ENCODE data around the gene ERICH6.

ERICH6 gene

DNA sequence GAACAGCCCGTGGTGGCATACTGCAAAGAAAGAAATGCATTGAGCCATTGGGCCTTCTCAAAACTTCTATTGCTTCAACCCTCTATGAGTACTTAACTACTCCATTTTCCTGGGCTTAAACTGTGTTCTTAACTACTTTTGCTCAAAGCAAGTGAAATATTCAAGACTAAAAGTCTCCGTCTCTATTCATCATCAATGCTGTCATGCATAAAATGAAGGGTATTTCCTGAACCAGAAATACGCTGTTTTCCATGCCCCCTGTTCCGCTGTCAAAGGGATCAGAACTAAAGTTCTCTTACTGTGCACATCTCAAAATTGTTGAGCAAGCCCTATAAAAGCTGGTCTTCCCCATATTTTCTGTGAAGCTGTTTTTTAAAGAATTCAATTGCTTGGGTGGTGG, 39.0 kb upstream of the ERICH6 start:
- Histone ChIP-seq H3K9me3 (ENCODE audit: control insufficient read depth, insufficient read depth, low read length) (no peaks in the 10 kb centered on the region), H3K27ac (ENCODE audit: low read depth, low read length) (no peak overlapping the region), H3K9ac (ENCODE audit: low read depth, low read length) (no peak overlapping the region), H3K4me3 (ENCODE audit: low read depth, low read length) (no peak overlapping the region), H3K36me3 (ENCODE audit: control insufficient read depth, insufficient read depth, low read length) (peaks cover 6% of the 10 kb centered on the region), H3K27me3 (ENCODE audit: control insufficient read depth, insufficient read depth, low read length) (no peaks in the 10 kb centered on the region), H3K4me1 (ENCODE audit: control insufficient read depth, insufficient read depth, low read length) (no peaks in the 10 kb centered on the region; the same call in 1 of the 2 replicates)

DNA sequence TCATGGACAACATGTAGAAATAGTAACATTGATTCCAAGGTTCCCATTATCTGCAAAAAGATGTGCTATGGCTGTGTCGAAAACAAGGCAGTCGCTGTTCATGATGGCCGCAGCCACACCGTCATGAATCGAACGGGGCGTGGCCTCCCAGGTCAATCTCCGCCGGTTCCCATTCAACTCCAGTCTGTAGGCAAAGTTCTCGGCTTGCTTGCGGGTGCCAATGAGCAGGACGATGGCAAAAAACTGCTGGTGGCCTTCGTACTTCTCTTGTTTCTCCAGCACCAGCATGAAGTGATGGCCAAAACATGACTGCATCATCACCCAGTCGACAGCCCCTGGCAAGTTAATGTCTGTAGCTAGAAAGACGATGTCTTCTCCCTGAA, 38.4 kb upstream of the ERICH6 start:
- Histone ChIP-seq H3K4me3 (ENCODE audit: low read depth, low read length) (no peak overlapping the region), H3K9me3 (ENCODE audit: control insufficient read depth, insufficient read depth, low read length) (no peaks in the 10 kb centered on the region), H3K27ac (ENCODE audit: low read depth, low read length) (no peak overlapping the region), H3K4me1 (ENCODE audit: control insufficient read depth, insufficient read depth, low read length) (no peaks in the 10 kb centered on the region; the same call in 1 of the 2 replicates), H3K36me3 (ENCODE audit: control insufficient read depth, insufficient read depth, low read length) (peaks cover 6% of the 10 kb centered on the region), H3K9ac (ENCODE audit: low read depth, low read length) (no peak overlapping the region), H3K27me3 (ENCODE audit: control insufficient read depth, insufficient read depth, low read length) (no peaks in the 10 kb centered on the region)

DNA sequence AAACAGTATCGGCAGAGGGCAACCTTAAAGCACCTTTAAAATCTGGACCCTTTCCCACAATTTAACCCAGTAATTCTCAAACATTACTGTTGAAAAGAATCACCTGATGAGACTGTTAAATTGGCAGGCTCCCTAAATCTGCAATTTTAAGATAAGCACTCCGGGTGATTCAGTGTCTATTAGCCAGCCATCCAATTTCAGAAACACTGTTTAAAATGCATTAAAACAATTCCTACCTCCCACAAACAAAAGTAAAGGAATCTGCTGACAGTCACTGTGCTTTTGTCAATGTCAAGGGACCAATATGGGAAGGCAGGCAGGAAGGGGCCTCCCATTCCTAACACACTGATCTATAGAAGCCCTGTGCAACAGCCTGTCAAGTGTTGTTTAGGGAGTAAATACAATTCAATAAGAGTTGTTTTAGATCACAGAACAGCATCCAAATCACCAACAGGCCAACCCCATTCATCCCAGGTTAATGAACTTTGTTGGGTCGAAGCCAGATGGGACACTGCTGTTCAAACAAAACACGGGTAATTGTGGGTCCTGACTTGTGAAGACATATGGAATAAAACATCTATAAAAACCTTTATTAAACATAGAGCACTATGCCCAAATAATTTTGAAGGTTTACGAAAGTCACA, 37.9 kb upstream of the ERICH6 start:
- Histone ChIP-seq H3K9me3 (ENCODE audit: control insufficient read depth, insufficient read depth, low read length) (no peaks in the 10 kb centered on the region), H3K9ac (ENCODE audit: low read depth, low read length) (no peak overlapping the region), H3K36me3 (ENCODE audit: control insufficient read depth, insufficient read depth, low read length) (peaks cover 6% of the 10 kb centered on the region), H3K27ac (ENCODE audit: low read depth, low read length) (no peak overlapping the region), H3K27me3 (ENCODE audit: control insufficient read depth, insufficient read depth, low read length) (no peaks in the 10 kb centered on the region), H3K4me1 (ENCODE audit: control insufficient read depth, insufficient read depth, low read length) (peaks cover 2% of the 10 kb centered on the region; the same call in 1 of the 2 replicates), H3K4me3 (ENCODE audit: low read depth, low read length) (no peak overlapping the region)

DNA sequence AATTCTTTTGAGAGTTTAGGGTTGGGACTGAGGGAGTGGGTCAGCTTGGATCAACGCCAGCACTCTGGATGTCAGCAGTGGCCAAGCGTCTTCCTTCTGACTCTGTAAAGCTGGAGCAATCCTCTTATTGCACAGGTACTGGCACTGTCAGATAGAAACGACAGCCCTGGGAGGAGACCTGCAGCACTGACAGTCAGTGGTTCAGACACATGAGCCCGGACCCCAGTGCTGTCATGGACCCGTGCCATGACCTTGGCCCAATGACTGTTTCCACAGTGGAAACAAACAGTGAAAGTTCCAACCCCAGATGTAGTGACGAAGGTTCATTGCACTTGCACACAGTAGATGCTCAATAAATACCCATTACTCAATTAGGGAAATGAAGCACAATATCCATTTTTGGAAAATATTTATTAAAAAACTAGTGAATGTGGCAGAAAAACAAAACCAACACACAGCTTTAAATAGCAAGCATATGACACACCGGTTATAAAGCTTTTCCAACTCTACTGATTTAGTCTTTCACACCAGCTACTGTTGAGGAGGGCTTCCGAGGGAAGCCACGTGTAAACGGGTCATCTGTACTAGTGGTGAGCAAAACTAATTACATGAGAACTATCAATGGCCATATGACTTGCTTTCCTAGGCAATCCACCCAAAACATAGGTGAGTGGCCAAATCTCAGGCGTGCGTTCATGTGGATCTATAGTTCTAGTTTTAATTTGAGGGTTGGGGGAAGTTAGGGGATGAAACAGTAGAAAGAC, 37.2 kb upstream of the ERICH6 start:
- Histone ChIP-seq H3K9me3 (ENCODE audit: control insufficient read depth, insufficient read depth, low read length) (no peaks in the 10 kb centered on the region), H3K4me1 (ENCODE audit: control insufficient read depth, insufficient read depth, low read length) (peaks cover 9% of the 10 kb centered on the region), H3K4me3 (ENCODE audit: low read depth, low read length) (no peak overlapping the region), H3K36me3 (ENCODE audit: control insufficient read depth, insufficient read depth, low read length) (peaks cover 6% of the 10 kb centered on the region), H3K27me3 (ENCODE audit: control insufficient read depth, insufficient read depth, low read length) (no peaks in the 10 kb centered on the region), H3K27ac (ENCODE audit: low read depth, low read length) (no peak overlapping the region), H3K9ac (ENCODE audit: low read depth, low read length) (no peak overlapping the region)

DNA sequence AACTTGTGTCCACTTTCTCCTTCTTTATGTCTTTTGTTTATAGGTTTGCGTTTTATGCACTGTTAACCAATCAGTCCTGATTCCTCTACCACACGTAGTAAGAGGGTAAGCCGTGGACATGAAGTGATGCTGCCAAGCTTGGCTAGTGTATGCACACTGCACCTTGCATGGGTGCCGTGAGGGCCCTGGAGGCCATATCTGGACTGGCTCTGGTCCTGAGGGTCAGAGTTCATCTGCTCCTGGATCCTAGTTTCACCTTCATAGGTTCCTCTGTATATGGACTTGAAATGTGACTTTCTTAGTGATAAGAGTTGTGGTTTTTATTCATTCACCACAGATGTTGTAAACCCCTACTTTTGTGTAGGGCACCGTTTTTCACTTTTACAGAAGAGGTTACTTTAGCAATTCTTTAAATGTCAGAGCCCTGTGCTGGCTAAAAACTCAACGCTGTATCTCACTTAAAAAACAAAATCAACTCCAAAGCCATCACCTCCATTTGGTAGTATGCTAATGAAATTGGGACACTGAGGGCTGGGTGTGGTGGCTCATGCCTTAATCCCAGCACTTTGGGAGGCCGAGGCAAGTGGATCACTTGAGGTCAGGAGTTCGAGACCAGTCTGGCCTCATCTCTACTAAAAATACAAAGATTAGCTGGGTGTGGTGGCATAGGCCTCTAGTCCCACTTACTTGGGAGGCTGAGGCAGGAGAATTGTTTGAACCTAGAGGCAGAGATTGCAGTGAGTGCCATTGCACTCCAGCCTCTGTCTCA, 36.3 kb upstream of the ERICH6 start:
- Histone ChIP-seq H3K4me3 (ENCODE audit: low read depth, low read length) (no peak overlapping the region), H3K36me3 (ENCODE audit: control insufficient read depth, insufficient read depth, low read length) (peaks cover 6% of the 10 kb centered on the region), H3K27ac (ENCODE audit: low read depth, low read length) (no peak overlapping the region), H3K4me1 (ENCODE audit: control insufficient read depth, insufficient read depth, low read length) (peaks cover 13% of the 10 kb centered on the region), H3K27me3 (ENCODE audit: control insufficient read depth, insufficient read depth, low read length) (no peaks in the 10 kb centered on the region), H3K9ac (ENCODE audit: low read depth, low read length) (no peak overlapping the region), H3K9me3 (ENCODE audit: control insufficient read depth, insufficient read depth, low read length) (no peaks in the 10 kb centered on the region)

DNA sequence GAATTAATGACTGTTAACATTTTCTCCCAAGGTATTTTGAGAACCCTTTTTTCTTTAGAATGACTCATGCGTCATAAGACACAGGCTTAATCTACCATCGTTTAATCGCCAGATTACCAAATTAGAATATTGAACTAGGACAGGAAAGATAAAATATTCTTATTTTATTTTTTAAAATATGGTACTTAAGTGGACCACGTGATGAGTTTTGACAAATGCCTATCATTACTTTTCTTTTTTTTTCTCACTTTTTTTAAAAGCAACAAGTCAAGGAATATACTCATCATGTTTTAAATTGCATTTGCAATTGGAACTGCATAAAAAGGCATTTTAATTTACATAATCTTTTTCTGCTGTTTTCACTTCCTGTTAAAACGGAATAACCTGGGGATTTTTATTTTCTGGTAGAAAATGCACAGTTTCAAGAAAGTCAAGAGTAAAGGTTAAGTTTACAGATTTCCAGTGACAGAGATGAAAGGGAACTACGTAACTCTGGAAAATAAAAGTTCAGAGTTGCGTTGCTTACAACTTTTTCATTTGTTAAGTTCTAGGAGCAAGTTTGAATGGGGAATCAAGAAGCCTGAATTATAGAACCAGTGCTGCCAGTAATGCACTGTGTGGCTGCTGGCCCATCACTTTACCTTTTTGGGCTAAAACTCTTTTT, 35.6 kb upstream of the ERICH6 start:
- Histone ChIP-seq H3K9ac (ENCODE audit: low read depth, low read length) (no peak overlapping the region), H3K4me3 (ENCODE audit: low read depth, low read length) (no peak overlapping the region), H3K9me3 (ENCODE audit: control insufficient read depth, insufficient read depth, low read length) (no peaks in the 10 kb centered on the region), H3K4me1 (ENCODE audit: control insufficient read depth, insufficient read depth, low read length) (peaks cover 13% of the 10 kb centered on the region), H3K27me3 (ENCODE audit: control insufficient read depth, insufficient read depth, low read length) (no peaks in the 10 kb centered on the region), H3K27ac (ENCODE audit: low read depth, low read length) (no peak overlapping the region), H3K36me3 (ENCODE audit: control insufficient read depth, insufficient read depth, low read length) (peaks cover 6% of the 10 kb centered on the region)

DNA sequence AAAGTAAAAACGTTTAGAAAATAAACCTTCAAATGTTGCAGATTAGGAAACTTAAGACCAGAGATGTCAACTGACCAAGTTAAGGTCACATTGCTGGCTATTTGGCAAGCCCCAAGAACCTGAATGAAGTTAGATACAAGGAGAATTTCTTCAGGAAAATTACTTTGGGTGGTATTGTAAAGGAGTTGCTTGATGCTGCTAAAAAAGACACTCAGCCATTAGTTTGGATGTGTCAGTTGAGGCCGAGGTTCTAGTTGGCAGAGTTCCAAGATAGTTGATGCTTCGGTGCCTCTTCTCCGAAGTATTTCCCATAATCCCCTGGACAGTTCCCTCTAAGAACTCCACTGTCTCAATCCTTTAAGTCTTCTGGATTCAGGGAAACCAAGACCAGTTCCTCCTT, 35.0 kb upstream of the ERICH6 start:
- Histone ChIP-seq H3K9me3 (ENCODE audit: control insufficient read depth, insufficient read depth, low read length) (no peaks in the 10 kb centered on the region), H3K9ac (ENCODE audit: low read depth, low read length) (no peak overlapping the region), H3K36me3 (ENCODE audit: control insufficient read depth, insufficient read depth, low read length) (peaks cover 6% of the 10 kb centered on the region), H3K4me3 (ENCODE audit: low read depth, low read length) (no peak overlapping the region), H3K27ac (ENCODE audit: low read depth, low read length) (peak overlapping the region; percentile 81), H3K4me1 (ENCODE audit: control insufficient read depth, insufficient read depth, low read length) (peaks cover 13% of the 10 kb centered on the region), H3K27me3 (ENCODE audit: control insufficient read depth, insufficient read depth, low read length) (no peaks in the 10 kb centered on the region)

DNA sequence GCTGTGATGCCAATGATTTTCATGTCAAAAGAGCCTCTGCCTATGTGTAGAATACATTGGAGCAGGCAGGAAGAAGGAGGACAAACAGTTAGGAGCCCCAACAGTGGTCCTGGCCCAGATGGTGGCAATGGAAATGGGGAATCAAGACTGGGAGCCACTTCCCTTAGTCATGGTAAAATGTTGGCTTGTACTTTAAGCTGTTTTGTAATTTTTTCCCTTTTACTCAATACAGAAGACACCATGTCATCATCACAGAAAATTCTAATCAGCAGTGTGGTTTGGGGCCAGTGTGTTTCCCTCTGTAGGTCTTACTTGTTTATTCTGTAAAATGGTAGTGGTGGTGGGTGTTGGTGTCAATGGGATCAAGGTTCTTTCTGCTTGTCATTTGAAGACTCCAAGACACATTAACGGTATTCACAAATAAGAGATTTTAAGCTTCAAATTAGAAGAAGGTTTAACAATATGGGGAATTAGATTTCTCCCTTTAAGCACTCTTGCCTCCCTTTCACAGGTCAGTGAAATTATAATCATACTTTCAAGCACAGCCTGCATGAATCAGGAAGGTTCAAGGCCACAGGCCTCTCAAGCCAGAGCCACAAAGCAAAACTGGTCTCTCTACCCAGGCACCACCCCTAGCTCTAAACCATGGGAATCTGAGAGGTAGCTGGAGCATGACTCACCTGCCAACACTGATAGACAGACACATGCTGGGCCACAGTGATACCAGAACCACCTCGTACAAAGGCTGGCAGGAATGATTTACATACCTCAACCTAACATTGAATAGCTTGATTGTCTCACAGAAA, 34.4 kb upstream of the ERICH6 start:
- Histone ChIP-seq H3K4me3 (ENCODE audit: low read depth, low read length) (no peak overlapping the region), H3K27ac (ENCODE audit: low read depth, low read length) (peak overlapping the region; percentile 81), H3K36me3 (ENCODE audit: control insufficient read depth, insufficient read depth, low read length) (peaks cover 6% of the 10 kb centered on the region), H3K27me3 (ENCODE audit: control insufficient read depth, insufficient read depth, low read length) (no peaks in the 10 kb centered on the region), H3K4me1 (ENCODE audit: control insufficient read depth, insufficient read depth, low read length) (peaks cover 13% of the 10 kb centered on the region), H3K9me3 (ENCODE audit: control insufficient read depth, insufficient read depth, low read length) (no peaks in the 10 kb centered on the region), H3K9ac (ENCODE audit: low read depth, low read length) (no peak overlapping the region)

DNA sequence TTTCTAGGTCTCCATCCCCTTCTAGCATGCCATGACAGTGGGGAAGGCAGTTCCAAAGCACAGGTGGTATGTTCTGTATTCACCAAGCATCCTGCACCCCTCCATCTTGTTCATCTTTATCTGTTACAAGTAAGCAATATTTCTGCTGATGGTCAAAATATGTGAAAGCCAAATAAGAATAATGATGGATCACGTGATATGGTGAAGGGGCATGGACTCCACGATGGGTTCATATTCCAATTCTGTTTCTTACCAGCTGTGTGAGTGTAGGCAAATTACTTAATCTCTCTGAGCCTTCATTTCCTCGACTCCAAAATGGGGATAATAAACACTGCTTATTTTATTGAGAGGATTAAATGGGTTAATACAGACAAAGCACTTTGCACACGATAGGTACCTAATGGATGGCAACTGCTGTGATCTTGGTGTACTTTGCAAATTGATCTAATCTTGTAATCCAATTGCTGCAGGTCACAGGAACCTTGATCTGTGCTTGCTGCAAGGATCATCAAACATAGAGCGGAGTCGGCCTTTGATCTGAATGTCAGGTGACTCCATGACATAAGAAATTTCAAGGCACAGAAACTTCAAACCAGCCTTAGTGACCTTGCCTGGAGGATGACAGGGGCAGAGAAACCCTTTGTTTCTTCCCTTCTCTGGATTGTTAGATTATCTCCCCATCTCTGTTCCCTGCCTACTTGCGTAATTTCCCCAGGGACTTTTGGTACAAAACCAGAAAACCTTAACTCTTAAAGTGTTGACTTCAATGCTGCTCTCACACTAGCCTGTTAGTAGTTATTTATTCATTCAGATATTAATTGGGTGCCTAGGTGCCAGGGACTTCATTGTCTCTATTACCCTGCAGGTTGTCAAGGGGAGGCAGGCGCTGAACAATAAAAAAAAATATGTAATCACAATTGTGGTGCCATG, 33.4 kb upstream of the ERICH6 start:
- no peaks in the 10 kb centered on the region for H3K9me3 ChIP-seq (ENCODE audit: control insufficient read depth, insufficient read depth, low read length)
- no peak overlapping the region for H3K4me3 ChIP-seq (ENCODE audit: low read depth, low read length)
- peak overlapping the region; percentile 81 for H3K27ac ChIP-seq (ENCODE audit: low read depth, low read length)
- H3K9ac ChIP-seq (ENCODE audit: low read depth, low read length), result no peak overlapping the region
- peaks cover 13% of the 10 kb centered on the region for H3K4me1 ChIP-seq (ENCODE audit: control insufficient read depth, insufficient read depth, low read length)
- no peaks in the 10 kb centered on the region for H3K27me3 ChIP-seq (ENCODE audit: control insufficient read depth, insufficient read depth, low read length)
- H3K36me3 ChIP-seq (ENCODE audit: control insufficient read depth, insufficient read depth, low read length), result peaks cover 6% of the 10 kb centered on the region

Measured in HUES48 (cell line).